ENCODE measurements around the gene TMEM89. TPM values are rescaled to one million over a fixed set of nuclear protein-coding genes. Genes with fewer than 3 reads are reported as not detected.

TMEM89 gene
- total RNA-seq, 1 experiment from 2014 or later: not detected

GRCh38 chr3:48641396-48641795 is 19.8 kb upstream of the TMEM89 start:
- ChIA-PET CTCF (no interaction called here), POLR2A (ENCODE audit: unreplicated experiment) (no interaction called here)

GRCh38 chr3:48639944-48640606 is 18.5 kb upstream of the TMEM89 start:
- ATAC-seq (no peak), DNase-seq (no peak)
- intact Hi-C loops (cut with micrococcal nuclease): no loop called here
- ChIA-PET POLR2A (ENCODE audit: unreplicated experiment) (no interaction called here), CTCF (interaction anchor here (0.7 kb wide), 1 partner anchor 34 kb away, joined by 12 read pairs; no protein-coding TSS in a partner anchor)
- no peaks in the 10 kb centered on the region for H4K20me1 ChIP-seq (ENCODE audit: low read length)
- H3K4me1 ChIP-seq (ENCODE audit: insufficient read depth, low read length): peaks cover 17% of the 10 kb centered on the region
- H3K27ac ChIP-seq (ENCODE audit: low read length): no peak overlapping the region
- no peaks in the 10 kb centered on the region for H3K27me3 ChIP-seq (ENCODE audit: low read length)
- no peak overlapping the region for H3K9ac ChIP-seq (ENCODE audit: low read length)
- H3F3A ChIP-seq (ENCODE audit: low read length, unreplicated experiment): no peaks in the 10 kb centered on the region
- no TSS peak for BruUV-seq (replicated peaks)
- no peak overlapping the region for H3K4me3 ChIP-seq (ENCODE audit: low read length)
- H3K4me2 ChIP-seq (ENCODE audit: low read length): no peak overlapping the region
- H3K9me2 ChIP-seq (replicated peaks; ENCODE audit: low read length): no peaks in the 10 kb centered on the region
- no peak overlapping the region for H2AFZ ChIP-seq (ENCODE audit: low read length)
- H3K9me3 ChIP-seq (ENCODE audit: low read length): no peaks in the 10 kb centered on the region
- H3K36me3 ChIP-seq (ENCODE audit: low read depth, low read length): no peaks in the 10 kb centered on the region
- peaks cover 5% of the 10 kb centered on the region for H3K79me2 ChIP-seq (ENCODE audit: low read length)
- TF ChIP-seq, protein P1, sequence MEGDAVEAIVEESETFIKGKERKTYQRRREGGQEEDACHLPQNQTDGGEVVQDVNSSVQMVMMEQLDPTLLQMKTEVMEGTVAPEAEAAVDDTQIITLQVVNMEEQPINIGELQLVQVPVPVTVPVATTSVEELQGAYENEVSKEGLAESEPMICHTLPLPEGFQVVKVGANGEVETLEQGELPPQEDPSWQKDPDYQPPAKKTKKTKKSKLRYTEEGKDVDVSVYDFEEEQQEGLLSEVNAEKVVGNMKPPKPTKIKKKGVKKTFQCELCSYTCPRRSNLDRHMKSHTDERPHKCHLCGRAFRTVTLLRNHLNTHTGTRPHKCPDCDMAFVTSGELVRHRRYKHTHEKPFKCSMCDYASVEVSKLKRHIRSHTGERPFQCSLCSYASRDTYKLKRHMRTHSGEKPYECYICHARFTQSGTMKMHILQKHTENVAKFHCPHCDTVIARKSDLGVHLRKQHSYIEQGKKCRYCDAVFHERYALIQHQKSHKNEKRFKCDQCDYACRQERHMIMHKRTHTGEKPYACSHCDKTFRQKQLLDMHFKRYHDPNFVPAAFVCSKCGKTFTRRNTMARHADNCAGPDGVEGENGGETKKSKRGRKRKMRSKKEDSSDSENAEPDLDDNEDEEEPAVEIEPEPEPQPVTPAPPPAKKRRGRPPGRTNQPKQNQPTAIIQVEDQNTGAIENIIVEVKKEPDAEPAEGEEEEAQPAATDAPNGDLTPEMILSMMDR (conservative IDR thresholded peaks at IDR 0.05; ENCODE audit: low read depth, low read length): no peak
- no peak for TF ChIP-seq EZH2phosphoT487 (IDR thresholded peaks at IDR 0.05; ENCODE audit: borderline replicate concordance, low read length)
- no peak for TF ChIP-seq EZH2 (IDR thresholded peaks at IDR 0.05; ENCODE audit: low read length, unreplicated experiment)

More at GRCh38 chr3:48641396-48641795, 19.8 kb upstream of the TMEM89 start:
- no peaks in the 10 kb centered on the region for H3K27me3 ChIP-seq (ENCODE audit: low read length)
- no peak overlapping the region for H3K4me2 ChIP-seq (ENCODE audit: low read length)
- H4K20me1 ChIP-seq (ENCODE audit: low read length): no peaks in the 10 kb centered on the region
- no peak overlapping the region for H3K9ac ChIP-seq (ENCODE audit: low read length)
- H3K27ac ChIP-seq (ENCODE audit: low read length): no peak overlapping the region
- no peak overlapping the region for H2AFZ ChIP-seq (ENCODE audit: low read length)
- H3K9me2 ChIP-seq (replicated peaks; ENCODE audit: low read length): no peaks in the 10 kb centered on the region
- no peaks in the 10 kb centered on the region for H3K36me3 ChIP-seq (ENCODE audit: low read depth, low read length)
- peaks cover 10% of the 10 kb centered on the region for H3K4me1 ChIP-seq (ENCODE audit: insufficient read depth, low read length)
- 0 out of 2 replicates have a peak, but pooled peaks cover under 1% of the 10 kb centered on the region for H3K79me2 ChIP-seq (ENCODE audit: low read length)
- DNase-seq (no peak), ATAC-seq (no peak)
- TF ChIP-seq, protein P1 (conservative IDR thresholded peaks at IDR 0.05; ENCODE audit: low read depth, low read length): no peak
- no peak for TF ChIP-seq EZH2 (IDR thresholded peaks at IDR 0.05; ENCODE audit: low read length, unreplicated experiment)
- no peak for TF ChIP-seq EZH2phosphoT487 (IDR thresholded peaks at IDR 0.05; ENCODE audit: borderline replicate concordance, low read length)
- H3K4me3 ChIP-seq (ENCODE audit: low read length): no peak overlapping the region
- no peaks in the 10 kb centered on the region for H3K9me3 ChIP-seq (ENCODE audit: low read length)
- H3F3A ChIP-seq (ENCODE audit: low read length, unreplicated experiment): no peaks in the 10 kb centered on the region
- no TSS peak for BruUV-seq (replicated peaks)
- intact Hi-C loops (cut with micrococcal nuclease): no loop called here

DNA sequence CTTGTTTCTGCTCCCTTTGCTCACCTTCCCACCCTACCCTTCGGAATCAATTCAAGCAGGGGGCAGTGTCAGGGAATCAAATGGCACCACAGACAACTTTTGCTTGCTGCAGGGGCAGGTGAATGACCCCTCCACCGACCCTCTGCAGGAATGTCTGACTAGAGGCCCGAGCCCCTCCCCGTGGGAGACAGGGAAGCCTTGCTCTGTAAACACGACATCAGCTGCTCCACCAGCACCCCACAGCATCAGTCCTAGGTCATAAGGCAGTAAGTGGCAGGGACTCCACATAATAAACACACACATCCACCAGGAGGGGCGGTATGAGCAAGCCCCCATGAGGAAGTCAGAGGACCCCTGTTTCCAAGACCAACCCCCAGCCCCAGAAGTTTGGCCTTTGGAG is 15.7 kb upstream of the TMEM89 start:
- Histone ChIP-seq H3K79me2 (ENCODE audit: low read length) (peaks cover 22% of the 10 kb centered on the region), H3K9me2 (replicated peaks; ENCODE audit: low read length) (no peaks in the 10 kb centered on the region), H3K4me1 (ENCODE audit: insufficient read depth, low read length) (peaks cover 26% of the 10 kb centered on the region), H3F3A (ENCODE audit: low read length, unreplicated experiment) (no peaks in the 10 kb centered on the region), H4K20me1 (ENCODE audit: low read length) (no peaks in the 10 kb centered on the region), H3K9ac (ENCODE audit: low read length) (no peak overlapping the region), H3K9me3 (ENCODE audit: low read length) (no peaks in the 10 kb centered on the region), H3K4me2 (ENCODE audit: low read length) (no peak overlapping the region), H3K27me3 (ENCODE audit: low read length) (no peaks in the 10 kb centered on the region), H2AFZ (ENCODE audit: low read length) (no peak overlapping the region), H3K27ac (ENCODE audit: low read length) (no peak overlapping the region), H3K4me3 (ENCODE audit: low read length) (no peak overlapping the region), H3K36me3 (ENCODE audit: low read depth, low read length) (no peaks in the 10 kb centered on the region; the same call in 1 of the 2 replicates)
- DNase-seq (no peak), ATAC-seq (no peak)
- intact Hi-C loops (cut with micrococcal nuclease): no loop called here
- BruUV-seq (replicated peaks): no TSS peak
- TF ChIP-seq, protein P1 (conservative IDR thresholded peaks at IDR 0.05; ENCODE audit: low read depth, low read length): no peak
- TF ChIP-seq EZH2 (IDR thresholded peaks at IDR 0.05; ENCODE audit: low read length, unreplicated experiment): no peak
- no peak for TF ChIP-seq EZH2phosphoT487 (IDR thresholded peaks at IDR 0.05; ENCODE audit: borderline replicate concordance, low read length)
- ChIA-PET CTCF (no interaction called here), POLR2A (ENCODE audit: unreplicated experiment) (no interaction called here)

All from PC-3 (cell line).